HCT116 (cell line): ENCODE measurements around the gene EPRS1. TPM values are rescaled to one million over a fixed set of nuclear protein-coding genes. Genes with fewer than 3 reads are reported as not detected.

ENCODE experiments used
- ATAC-seq: fragments of 200-7000 bp; cut with Tn5 transposase; 2 replicates; pipeline ENCODE4 v1.9.1; 2020; ENCODE audit warnings: mild to moderate bottlenecking, moderate library complexity
- BruUV-seq: library from RNA; stranded (reverse); fragments of 400-500 nt; replicated peaks from 2 replicates; lab custom pipeline; 2021; lab: Mats Ljungman, UMichigan
- CTCF ChIA-PET: fragments of 300-600 bp; sonication (Branson Sonifier 250); formaldehyde crosslinking; loops from one replicate; lab custom pipeline; 2021; ENCODE audit warnings: antibody characterized with exemption; lab: Charles Lee
- POLR2A ChIA-PET: fragments of 300-600, 350-600 bp; sonication (Branson Sonifier 250); formaldehyde crosslinking; loops from one replicate; lab custom pipeline; 2021; ENCODE audit warnings: antibody characterized with exemption; lab: Charles Lee
- RAD21 ChIA-PET, 2 experiments: fragments of 300-600 bp; sonication (Branson Sonifier 250); formaldehyde crosslinking; loops; one replicate each; lab custom pipeline; 2023; ENCODE audit warnings: low total read pairs in 2 of 2; ENCODE audit not compliant: uncharacterized antibody in 2 of 2, unreplicated experiment in 2 of 2, low non-redundant PET in 1 of 2; lab: Charles Lee
- DNase-seq: peaks from one replicate; pipeline ENCODE4 v3.0.0-alpha.2; 2010; ENCODE audit warnings: low read depth, low spot score
- H2AFZ ChIP-seq: fragments of 200-600 bp; shearing (Covaris generic), sonication (generic); 2 replicates; pipeline ENCODE4 v1.6.1; 2017; ENCODE audit warnings: low read depth, mixed run types, mixed read lengths, antibody characterized with exemption, low read length; ENCODE audit not compliant: poor library complexity, severe bottlenecking
- H3K27ac ChIP-seq: 2 replicates; pipeline ENCODE4 v1.5.1; 2012; ENCODE audit warnings: low read depth, low read length
- H3K27me3 ChIP-seq: fragments of 200-600 bp; sonication (generic); 2 replicates; pipeline ENCODE4 v1.6.1; 2016; ENCODE audit warnings: mixed run types, low read length, mixed read lengths; ENCODE audit not compliant: insufficient read depth
- H3K36me3 ChIP-seq, 2 experiments: fragments of 200-500 bp in 1 of 2; fragments of 200-600 bp in 1 of 2; sonication (Bioruptor generic) in 1 of 2; sonication (generic) in 1 of 2; 2 replicates each; pipeline versions ENCODE4 v1.5.1 to v1.6.1; 2014 to 2016; ENCODE audit warnings: low read length in 2 of 2, inconsistent platforms in 1 of 2, mixed read lengths in 1 of 2, mixed run types in 1 of 2; ENCODE audit not compliant: insufficient read depth in 2 of 2, control insufficient read depth in 1 of 2
- H3K4me1 ChIP-seq, 2 experiments: fragments of 200-600 bp in 1 of 2; sonication (generic) in 1 of 2; 2 replicates each; pipeline versions ENCODE4 v1.5.1 to v1.6.1; 2012 to 2017; ENCODE audit warnings: low read length in 2 of 2, inconsistent platforms in 1 of 2, mild to moderate bottlenecking in 1 of 2, mixed read lengths in 1 of 2, mixed run types in 1 of 2, moderate library complexity in 1 of 2; ENCODE audit not compliant: insufficient read depth in 2 of 2, control insufficient read depth in 1 of 2
- H3K4me2 ChIP-seq: fragments of 200-600 bp; sonication (generic); 2 replicates; pipeline ENCODE4 v1.6.1; 2017; ENCODE audit warnings: mixed run types, low read length, mixed read lengths
- H3K4me3 ChIP-seq, 2 experiments: fragments of 200-600 bp in 1 of 2; sonication (generic) in 1 of 2; replicated peaks in 1 of 2; 2 replicates each; pipeline ENCODE4 v1.5.1; 2011 to 2016; ENCODE audit warnings: low read length in 2 of 2, control low read depth in 1 of 2, low read depth in 1 of 2, mild to moderate bottlenecking in 1 of 2, mixed read lengths in 1 of 2, mixed run types in 1 of 2
- H3K79me2 ChIP-seq: fragments of 200-600 bp; sonication (generic); 2 replicates; pipeline ENCODE4 v1.6.1; 2017; ENCODE audit warnings: mild to moderate bottlenecking, mixed run types, low read length, moderate library complexity, mixed read lengths; ENCODE audit not compliant: insufficient read depth
- H3K9ac ChIP-seq: fragments of 200-600 bp; sonication (generic); 2 replicates; pipeline ENCODE4 v1.6.1; 2016; ENCODE audit warnings: low read length, mixed read lengths
- H3K9me2 ChIP-seq: fragments of 200-600 bp; sonication (generic), shearing (Covaris generic); 2 replicates; pipeline ENCODE4 v1.6.1; 2017; ENCODE audit warnings: mixed run types, mild to moderate bottlenecking, moderate library complexity; ENCODE audit not compliant: insufficient read depth
- H3K9me3 ChIP-seq, 2 experiments: fragments of 200-500 bp in 1 of 2; fragments of 200-600 bp in 1 of 2; sonication (Bioruptor generic) in 1 of 2; sonication (generic) in 1 of 2; 2 replicates each; pipeline ENCODE4 v1.6.1; 2014 to 2017; ENCODE audit warnings: low read length in 2 of 2, mixed read lengths in 2 of 2, inconsistent platforms in 1 of 2, low read depth in 1 of 2, mild to moderate bottlenecking in 1 of 2, mixed run types in 1 of 2, moderate library complexity in 1 of 2; ENCODE audit not compliant: control insufficient read depth in 1 of 2, insufficient read depth in 1 of 2
- H4K20me1 ChIP-seq: fragments of 200-600 bp; sonication (generic), shearing (Covaris generic); 2 replicates; pipeline ENCODE4 v1.6.1; 2017; ENCODE audit warnings: mixed run types, mild to moderate bottlenecking, moderate library complexity; ENCODE audit not compliant: insufficient read depth
- ATF3 ChIP-seq: IDR thresholded peaks from 2 replicates; pipeline ENCODE4 v1.6.1; 2012
- CTCF ChIP-seq, 3 experiments: fragments of 200-600 bp in 1 of 3; sonication (generic) in 1 of 3; IDR thresholded peaks in 2 of 3; conservative IDR thresholded peaks in 1 of 3; 2 replicates each; pipeline ENCODE4 v1.5.1; 2012 to 2017; ENCODE audit warnings: low read depth in 2 of 3, low read length in 2 of 3, antibody characterized with exemption in 1 of 3, borderline replicate concordance in 1 of 3, control low read depth in 1 of 3, mild to moderate bottlenecking in 1 of 3, mixed read lengths in 1 of 3, mixed run types in 1 of 3, moderate library complexity in 1 of 3; ENCODE audit not compliant: insufficient read depth in 1 of 3
- ELF1 ChIP-seq: IDR thresholded peaks from 2 replicates; pipeline ENCODE4 v1.6.1; 2012; ENCODE audit warnings: low read depth, borderline replicate concordance
- EZH2 ChIP-seq: fragments of 200-600 bp; sonication (generic); IDR thresholded peaks from 2 replicates; pipeline ENCODE4 v1.6.1; 2017; ENCODE audit warnings: antibody characterized with exemption, mixed run types
- POLR2A ChIP-seq: IDR thresholded peaks from 2 replicates; pipeline ENCODE4 v1.7.0; 2011; ENCODE audit warnings: borderline replicate concordance; ENCODE audit not compliant: insufficient read depth, insufficient read length; ENCODE audit errors: extremely low read depth
- POLR2AphosphoS5 ChIP-seq: IDR thresholded peaks from 2 replicates; pipeline ENCODE4 v1.6.1; 2011; ENCODE audit warnings: mild to moderate bottlenecking, low read depth, low read length, moderate library complexity
- REST ChIP-seq: IDR thresholded peaks from 2 replicates; pipeline ENCODE4 v1.6.1; 2012; ENCODE audit warnings: low read depth
- SIN3A ChIP-seq: IDR thresholded peaks from 2 replicates; pipeline ENCODE4 v1.6.1; 2012; ENCODE audit warnings: low read depth
- SP1 ChIP-seq: IDR thresholded peaks from 2 replicates; pipeline ENCODE4 v1.6.1; 2012; ENCODE audit warnings: low read depth
- TCF7L2 ChIP-seq: IDR thresholded peaks from 2 replicates; pipeline ENCODE4 v1.7.0; 2011; ENCODE audit warnings: borderline replicate concordance, inconsistent platforms; ENCODE audit not compliant: insufficient read depth, insufficient read length; ENCODE audit errors: extremely low read depth
- ZNF274 ChIP-seq: fragments of 200-500 bp; sonication (Bioruptor generic); IDR thresholded peaks from 2 replicates; pipeline ENCODE4 v1.6.1; 2014; ENCODE audit warnings: mild to moderate bottlenecking, low read depth, low read length, inconsistent platforms
- intact Hi-C: fragments of 100-400 bp; cut with micrococcal nuclease; formaldehyde crosslinking; loops from 2 replicates; pipeline ENCODE4 v1.10.0; 2022
- total RNA-seq: library from RNA; stranded (reverse); gene quantifications from one replicate; pipeline ENCODE4 v1.2.1, GENCODE V29; 2021; ENCODE audit not compliant: unreplicated experiment

EPRS1 gene
- total RNA-seq, 1 experiment from 2014 or later, result 188 TPM

DNA sequence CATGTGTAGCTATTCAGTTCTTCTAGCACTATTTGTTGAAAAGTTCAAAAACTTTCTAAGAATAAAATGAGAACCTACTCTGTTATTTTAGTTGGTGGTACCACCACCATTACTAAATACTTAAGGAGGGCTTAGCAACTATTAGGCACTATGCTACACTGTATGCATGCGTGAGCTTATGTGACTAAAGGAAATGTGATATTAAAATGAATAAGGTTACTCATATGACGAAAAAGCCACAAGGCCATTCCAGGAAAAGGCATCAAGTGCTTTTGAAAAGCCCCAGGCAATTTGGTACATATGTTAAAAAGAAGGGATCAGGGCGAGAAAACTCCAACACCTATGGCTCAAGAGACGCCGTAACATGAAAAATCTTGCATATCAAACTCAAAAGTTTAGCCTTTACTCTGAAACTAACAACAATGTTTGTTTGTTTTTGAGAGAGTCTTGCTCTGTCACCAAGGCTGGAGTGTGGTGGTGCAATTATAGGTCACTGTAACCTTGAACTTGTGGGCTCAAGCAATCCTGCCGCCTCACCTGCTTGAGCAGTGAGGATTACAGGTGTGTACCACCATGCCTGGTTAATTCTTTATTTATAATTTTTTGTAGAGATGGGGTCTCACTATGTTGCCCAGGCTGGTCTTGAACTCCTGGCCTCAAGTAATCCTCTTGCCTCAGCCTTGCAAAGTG lies 42.5 kb downstream of the EPRS1 start:
- no peaks in the 10 kb centered on the region for H3K9me3 ChIP-seq
- H3K79me2 ChIP-seq, result no peaks in the 10 kb centered on the region
- H4K20me1 ChIP-seq, result no peaks in the 10 kb centered on the region
- peaks cover 0 to 2% of the 10 kb centered on the region in 2 experiments; a peak in 1 of 4 replicates for H3K4me1 ChIP-seq
- no peak overlapping the region for H3K4me2 ChIP-seq
- ATAC-seq, result no peak
- H3K9ac ChIP-seq, result no peak overlapping the region
- no TSS peak for BruUV-seq
- intact Hi-C loops, result no loop called here
- H3K4me3 ChIP-seq, result no peak overlapping the region
- TF ChIP-seq REST (no peak), POLR2AphosphoS5 (no peak), ZNF274 (no peak), SIN3A (no peak), TCF7L2 (no peak), POLR2A (no peak), EZH2 (no peak), ELF1 (no peak), ATF3 (no peak), CTCF (IDR thresholded peaks at IDR 0.05 in 2 of 3, conservative IDR thresholded peaks at IDR 0.05 in 1 of 3; ENCODE audit: borderline replicate concordance in 1 of 3, insufficient read depth in 1 of 3, low read depth in 2 of 3, low read length in 2 of 3) (no peak), SP1 (no peak)
- DNase-seq, result no peak
- H3K9me2 ChIP-seq, result no peaks in the 10 kb centered on the region
- H3K27ac ChIP-seq, result no peak overlapping the region
- peaks cover 18 to 32% of the 10 kb centered on the region in 2 experiments for H3K36me3 ChIP-seq
- H2AFZ ChIP-seq, result no peak overlapping the region
- no peaks in the 10 kb centered on the region for H3K27me3 ChIP-seq
- POLR2A ChIA-PET, result no interaction called here
- RAD21 ChIA-PET, result no interaction called here
- CTCF ChIA-PET, result no interaction called here
